ENCODE data around the gene CEP104. TPM values are rescaled to one million over a fixed set of nuclear protein-coding genes. Genes with fewer than 3 reads are reported as not detected.

The CEP104 gene
- total and polyA plus RNA-seq, 4 donors: 7.5 to 23.2 (median 12.0) TPM

DNA sequence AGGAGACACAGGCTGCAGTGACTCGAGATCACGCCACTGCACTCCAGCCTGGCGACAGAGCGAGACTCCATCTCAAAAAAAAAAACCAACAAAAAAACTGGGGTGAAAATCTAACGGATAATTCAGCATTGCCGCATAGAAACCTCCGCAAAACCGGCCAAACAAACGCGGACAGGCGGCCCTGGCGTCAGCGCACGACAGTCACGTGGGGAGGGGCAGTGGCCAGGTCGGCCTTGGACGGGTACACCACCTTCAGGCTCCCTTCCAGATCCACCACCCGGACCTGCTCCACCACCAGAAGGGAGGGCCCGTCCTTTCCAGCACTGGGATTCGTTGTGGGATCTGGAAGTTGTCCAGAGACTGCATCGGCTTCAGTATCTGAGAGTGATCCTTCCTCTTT lies 76.1 kb downstream of the CEP104 start:
- 91% methylated on average over 21 of the region's 21 CpGs for WGBS
- no peak overlapping the region for H3K27ac ChIP-seq (ENCODE audit: low read depth in 1 of 2, low read length in 2 of 2)
- peaks cover 2 to 19% (median 14%) of the 10 kb centered on the region in 4 donors for H3K4me1 ChIP-seq (ENCODE audit: control insufficient read depth in 4 of 4, insufficient read depth in 4 of 4, low read length in 3 of 4)
- peaks cover 20 to 52% (median 37%) of the 10 kb centered on the region in 4 donors for H3K36me3 ChIP-seq (ENCODE audit: control insufficient read depth in 4 of 4, insufficient read depth in 3 of 4, low read depth in 1 of 4, low read length in 3 of 4)
- H3K9me3 ChIP-seq (ENCODE audit: control insufficient read depth in 4 of 4, low read length in 3 of 4): no peaks in the 10 kb centered on the region
- DNase-seq (ENCODE audit: low spot score): no peak
- H3K27me3 ChIP-seq (ENCODE audit: control insufficient read depth in 4 of 4, insufficient read depth in 4 of 4, low read length in 3 of 4): no peaks in the 10 kb centered on the region
- no peak overlapping the region for H3K9ac ChIP-seq (ENCODE audit: low read depth in 1 of 2, low read length in 2 of 2)
- TF ChIP-seq SP1 (IDR thresholded peaks at IDR 0.05) (no peak), JUND (IDR thresholded peaks at IDR 0.05) (no peak), TAF1 (conservative IDR thresholded peaks at IDR 0.05) (no peak), ZBTB33 (IDR thresholded peaks at IDR 0.05) (no peak), RXRA (IDR thresholded peaks at IDR 0.05) (no peak), CTCF (IDR thresholded peaks at IDR 0.05; ENCODE audit: low read depth, low read length, missing input control) (no peak), NR2F2 (IDR thresholded peaks at IDR 0.05) (no peak), FOXA1 (IDR thresholded peaks at IDR 0.05) (no peak), ATF3 (IDR thresholded peaks at IDR 0.05) (no peak), YY1 (IDR thresholded peaks at IDR 0.05) (no peak), FOXA2 (IDR thresholded peaks at IDR 0.05) (no peak), GABPA (IDR thresholded peaks at IDR 0.05 in 1 of 2, conservative IDR thresholded peaks at IDR 0.05 in 1 of 2) (no peak), REST (IDR thresholded peaks at IDR 0.05) (no peak), HNF4A (conservative IDR thresholded peaks at IDR 0.05) (no peak), HNF4G (IDR thresholded peaks at IDR 0.05) (no peak), RAD21 (IDR thresholded peaks at IDR 0.05) (no peak), EGR1 (IDR thresholded peaks at IDR 0.05; ENCODE audit: low read depth in 2 of 2) (no peak)
- TF ChIP-seq, protein P1, sequence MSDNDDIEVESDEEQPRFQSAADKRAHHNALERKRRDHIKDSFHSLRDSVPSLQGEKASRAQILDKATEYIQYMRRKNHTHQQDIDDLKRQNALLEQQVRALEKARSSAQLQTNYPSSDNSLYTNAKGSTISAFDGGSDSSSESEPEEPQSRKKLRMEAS (IDR thresholded peaks at IDR 0.05): no peak
- H3K4me3 ChIP-seq (ENCODE audit: low read depth in 1 of 3, low read length in 3 of 3): no peak overlapping the region

Measured in liver (tissue), 9 donors.